K562 (cell line): Measurements from ENCODE around the gene DACT3. TPM values are rescaled to one million over a fixed set of nuclear protein-coding genes. Genes with fewer than 3 reads are reported as not detected.
"Not testable (repeated sequence)": the region's sequence is repeated elsewhere in the genome, so short reads cannot be mapped to it uniquely, and the experiment has no call there.

ENCODE experiments used
- ATAC-seq: fragments of 200-7000 bp; cut with Tn5 transposase; 3 replicates; pipeline ENCODE4 v1.9.1; 2020; ENCODE audit warnings: moderate library complexity
- BruUV-seq: library from RNA; stranded (reverse); fragments of 400-500 nt; replicated peaks from 2 replicates; lab custom pipeline; 2021; lab: Mats Ljungman, UMichigan
- CTCF ChIA-PET: fragments of 300-600 bp; formaldehyde crosslinking; extraction: SDS; loops from one replicate; lab custom pipeline; 2021; ENCODE audit warnings: low intra/inter-chr PET ratio; lab: Yijun Ruan, JAX
- POLR2A ChIA-PET: fragments of 300-600, 350-650 bp; sonication (Branson Sonifier 250); formaldehyde crosslinking; extraction: SDS; loops from one replicate; lab custom pipeline; 2021; ENCODE audit warnings: antibody characterized with exemption, inconsistent platforms; lab: Yijun Ruan, JAX
- DNase-seq, 4 experiments: peaks; one replicate each; pipeline versions ENCODE4 v3.0.0 to v3.0.0-alpha.2; 2011 to 2018; ENCODE audit warnings: low spot score in 3 of 4, mixed read lengths in 3 of 4; ENCODE audit errors: extremely low read depth in 1 of 4
- FAIRE-seq: peaks from 2 replicates; lab custom pipeline; 2011; peaks lifted over from hg19 to GRCh38; lab: Jason Lieb, UNC
- H2AFZ ChIP-seq: 2 replicates; pipeline ENCODE4 v1.6.0; 2011; ENCODE audit warnings: low read depth, low read length, control low read depth, inconsistent platforms
- H3K27ac ChIP-seq: fragments of 200-600 bp; 3 replicates; pipeline ENCODE4 v1.8.0; 2011; ENCODE audit warnings: low read depth, mild to moderate bottlenecking, control low read depth, inconsistent platforms, low read length, moderate library complexity, mixed read lengths; ENCODE audit errors: extremely low read depth
- H3K27me3 ChIP-seq, 2 experiments: fragments of 300-600 bp in 1 of 2; 2 replicates in 1 of 2; 3 replicates in 1 of 2; pipeline versions ENCODE4 v1.6.0 to v1.8.0; 2011; ENCODE audit warnings: inconsistent platforms in 2 of 2, low read length in 2 of 2, mild to moderate bottlenecking in 1 of 2, mixed read lengths in 1 of 2, moderate library complexity in 1 of 2; ENCODE audit not compliant: control insufficient read depth in 2 of 2, insufficient read depth in 2 of 2
- H3K36me3 ChIP-seq: fragments of 300-600 bp; 3 replicates; pipeline ENCODE4 v1.8.0; 2011; ENCODE audit warnings: mild to moderate bottlenecking, low read length, inconsistent platforms; ENCODE audit not compliant: control insufficient read depth, insufficient read depth
- H3K4me1 ChIP-seq, 2 experiments: fragments of 200-600 bp in 1 of 2; replicated peaks in 1 of 2; 2 replicates in 1 of 2; 3 replicates in 1 of 2; pipeline versions ENCODE4 v1.5.1 to v1.8.0; 2011; ENCODE audit warnings: inconsistent platforms in 2 of 2, low read length in 2 of 2, mild to moderate bottlenecking in 1 of 2, mixed read lengths in 1 of 2, moderate library complexity in 1 of 2; ENCODE audit not compliant: control insufficient read depth in 2 of 2, insufficient read depth in 2 of 2
- H3K4me2 ChIP-seq: 2 replicates; pipeline ENCODE4 v1.6.1; 2011; ENCODE audit warnings: low read length, control low read depth, inconsistent platforms, mixed read lengths; ENCODE audit not compliant: insufficient read depth
- H3K4me3 ChIP-seq: fragments of 200-600 bp; sonication (generic), shearing (Covaris generic); 2 replicates; pipeline ENCODE4 v1.5.1; 2016; ENCODE audit warnings: control low read depth, inconsistent platforms
- H3K79me2 ChIP-seq: fragments of 200-600 bp; 3 replicates; pipeline ENCODE4 v1.8.0; 2011; ENCODE audit warnings: low read length, inconsistent platforms; ENCODE audit not compliant: control insufficient read depth, insufficient read depth
- H3K9ac ChIP-seq, 2 experiments: 2 replicates each; pipeline versions ENCODE4 v1.6.0 to v1.6.1; 2011; ENCODE audit warnings: low read depth in 2 of 2, low read length in 2 of 2, control low read depth in 1 of 2, inconsistent platforms in 1 of 2, mild to moderate bottlenecking in 1 of 2, mixed read lengths in 1 of 2; ENCODE audit not compliant: insufficient read depth in 1 of 2
- H3K9me1 ChIP-seq: one replicate; pipeline ENCODE4 v1.6.0; 2011; ENCODE audit warnings: inconsistent platforms, mild to moderate bottlenecking, low read length, moderate library complexity; ENCODE audit not compliant: control insufficient read depth, insufficient read depth
- H3K9me3 ChIP-seq: replicated peaks from 2 replicates; pipeline ENCODE4 v1.5.1; 2011; ENCODE audit warnings: low read depth, low read length, inconsistent platforms; ENCODE audit not compliant: control insufficient read depth, insufficient read depth
- H4K20me1 ChIP-seq: replicated peaks from 2 replicates; pipeline ENCODE4 v1.6.1; 2011; ENCODE audit warnings: low read length, inconsistent platforms, mixed read lengths; ENCODE audit not compliant: control insufficient read depth, insufficient read depth
- ARID1B ChIP-seq: fragments of 450-650 bp; IDR thresholded peaks from 2 replicates; pipeline ENCODE4 v1.6.1; 2016; ENCODE audit warnings: antibody characterized with exemption, mild to moderate bottlenecking, inconsistent platforms
- BCOR ChIP-seq: fragments of 450-650 bp; IDR thresholded peaks from 2 replicates; pipeline ENCODE4 v1.6.1; 2016
- CBFA2T3 ChIP-seq: fragments of 450-650 bp; IDR thresholded peaks from 2 replicates; pipeline ENCODE4 v1.6.1; 2017
- CTBP1 ChIP-seq: fragments of 450-650 bp; IDR thresholded peaks from 2 replicates; pipeline ENCODE4 v1.6.1; 2016; ENCODE audit warnings: borderline replicate concordance
- ESRRA ChIP-seq: fragments of 450-650 bp; IDR thresholded peaks from 2 replicates; pipeline ENCODE4 v1.6.1; 2014; ENCODE audit warnings: low read depth, mild to moderate bottlenecking, moderate library complexity, borderline replicate concordance
- ETV5 ChIP-seq: sonication (generic); formaldehyde crosslinking; IDR thresholded peaks from 2 replicates; pipeline ENCODE4 v1.4.0; 2020; ENCODE audit warnings: low read depth, mild to moderate bottlenecking, missing genetic modification reagents
- GATA2 ChIP-seq: sonication (generic); formaldehyde crosslinking; IDR thresholded peaks from 2 replicates; pipeline ENCODE4 v1.4.0; 2020; ENCODE audit warnings: mild to moderate bottlenecking, missing genetic modification reagents
- HDAC1 ChIP-seq, 2 experiments: fragments of 450-650 bp; IDR thresholded peaks; 2 replicates each; pipeline ENCODE4 v1.6.1; 2016 to 2017; ENCODE audit warnings: inconsistent platforms in 1 of 2, mild to moderate bottlenecking in 1 of 2, moderate library complexity in 1 of 2
- HLTF ChIP-seq: fragments of 450-650 bp; IDR thresholded peaks from 2 replicates; pipeline ENCODE4 v1.6.1; 2016
- KAT8 ChIP-seq: fragments of 450-650 bp; IDR thresholded peaks from 2 replicates; pipeline ENCODE4 v1.6.1; 2016; ENCODE audit warnings: low read depth, mild to moderate bottlenecking
- MECOM ChIP-seq: fragments of 250-450 bp; sonication (Bioruptor Pico); IDR thresholded peaks from 2 replicates; pipeline ENCODE4 v1.8.0; 2022; ENCODE audit warnings: inconsistent platforms
- NR2C2 ChIP-seq, 2 experiments: fragments of 200-800 bp in 1 of 2; sonication (Bioruptor generic) in 1 of 2; sonication (generic) in 1 of 2; formaldehyde crosslinking in 1 of 2; IDR thresholded peaks; 2 replicates each; pipeline versions ENCODE4 v1.6.1 to v1.8.0; 2016 to 2022; ENCODE audit warnings: mild to moderate bottlenecking in 1 of 2, missing compliant biosample characterization in 1 of 2, missing genetic modification characterization in 1 of 2, missing genetic modification reagents in 1 of 2
- RAD51 ChIP-seq: fragments of 450-650 bp; IDR thresholded peaks from 2 replicates; pipeline ENCODE4 v1.7.1; 2016; ENCODE audit warnings: low read depth, mild to moderate bottlenecking, borderline replicate concordance
- TRIM24 ChIP-seq, 2 experiments: fragments of 450-650 bp; IDR thresholded peaks; 2 replicates each; pipeline ENCODE4 v1.6.1; 2016
- ZC3H8 ChIP-seq: fragments of 450-650 bp; IDR thresholded peaks from 2 replicates; pipeline ENCODE4 v1.6.1; 2017
- ZNF3 ChIP-seq: fragments of 250-450 bp; sonication (Bioruptor Pico); IDR thresholded peaks from 2 replicates; pipeline ENCODE4 v1.5.0; 2021; ENCODE audit warnings: mild to moderate bottlenecking, moderate library complexity
- WGBS: fragments of 100-300 bp; shearing (Covaris generic); methylation state at CpG from one replicate; pipeline ENCODE4 v1.1.6; 2016; ENCODE audit warnings: low coverage, mixed read lengths; ENCODE audit not compliant: insufficient coverage; ENCODE audit errors: missing lambda C conversion rate; 5-methylcytosine and 5-hydroxymethylcytosine counted together
- in situ Hi-C: fragments of 300-500 bp; cut with MboI; formaldehyde crosslinking; loops from 4 replicates; pipeline ENCODE4 v1.15.0; 2018; ENCODE audit warnings: inconsistent platforms, mixed read lengths
- intact Hi-C: fragments of 100-400 bp; cut with micrococcal nuclease; formaldehyde crosslinking; loops from 2 replicates; pipeline ENCODE4 v1.14.2; 2022
- polyA plus RNA-seq, 8 experiments: library from polyadenylated mRNA; depleted of rRNA in 4 of 8; stranded (reverse) in 5 of 8; unstranded in 3 of 8; fragments of >200 nt; fragmentation: Nextera tagmentation in 2 of 8; fragmentation: Illumina TruSeq in 1 of 8; extraction: Ambion mirVana in 2 of 8; extraction: Trizol in 1 of 8; gene quantifications; 2 replicates each; pipeline versions ENCODE4 v1.2.1 to v1.2.3, GENCODE V29; 2011 to 2014; ENCODE audit warnings: inconsistent platforms in 1 of 8, missing spikeins in 1 of 8
- total RNA-seq, 7 experiments: library from RNA; depleted of rRNA in 6 of 7; stranded (reverse); fragments of >200 nt in 6 of 7; fragmentation: Illumina TruSeq in 2 of 7; extraction: Trizol in 2 of 7; gene quantifications; 2 replicates each; pipeline versions ENCODE4 v1.2.1 to v1.2.3, GENCODE V29; 2011 to 2021; ENCODE audit warnings: low replicate concordance in 1 of 7
- TF ChIP-seq, protein P1 (sequence below): fragments of 450-650 bp; IDR thresholded peaks from 2 replicates; pipeline ENCODE4 v1.6.1; 2016; ENCODE audit warnings: antibody characterized with exemption
- TF ChIP-seq, protein P2 (sequence below): fragments of 450-650 bp; formaldehyde crosslinking; IDR thresholded peaks from 2 replicates; pipeline ENCODE4 v1.4.0; 2020; ENCODE audit warnings: mild to moderate bottlenecking, mixed read lengths
- TF ChIP-seq, protein P3 (sequence below): sonication (generic); formaldehyde crosslinking; IDR thresholded peaks from 2 replicates; pipeline ENCODE4 v1.4.0; 2020; ENCODE audit warnings: mild to moderate bottlenecking, missing genetic modification reagents

DACT3 gene
- total and polyA plus RNA-seq, 9 of the 15 experiments (the other 6 are each of a cell fraction or from before 2014, with no cell fraction given): 0.67 to 6.5 (median 3.5) TPM

DNA sequence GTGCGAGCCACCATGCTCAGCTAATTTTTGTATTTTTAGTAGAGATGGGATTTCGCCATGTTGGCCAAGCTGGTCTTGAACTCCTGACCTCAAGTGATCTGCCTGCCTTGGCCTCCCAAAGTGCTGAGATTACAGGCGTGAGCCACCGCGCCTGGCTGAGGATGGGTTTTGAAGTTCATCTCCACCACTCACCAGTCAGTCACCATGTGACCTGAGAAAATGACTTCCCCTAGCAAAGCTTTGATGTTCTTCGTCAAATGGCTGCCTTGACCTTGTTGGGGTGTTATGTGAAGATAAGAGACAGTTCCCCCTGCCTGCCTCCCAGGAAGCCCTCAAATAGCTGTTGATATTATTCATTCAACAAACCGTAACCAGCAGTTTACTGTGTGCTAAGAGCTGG is 32.0 kb downstream of the DACT3 start:
- H3K79me2 ChIP-seq; H4K20me1 ChIP-seq; H3K9me1 ChIP-seq; H3K9me3 ChIP-seq; CTCF ChIA-PET; intact Hi-C loops; H3K27me3 ChIP-seq; in situ Hi-C loops; H3K36me3 ChIP-seq; BruUV-seq; H3K4me3 ChIP-seq; TF ChIP-seq NR2C2 (CRISPR knock-in tag; IDR thresholded peaks at IDR 0.05): not testable (repeated sequence)
- Histone ChIP-seq H2AFZ (peak overlapping the region; percentile 86), H3K4me2 (peak overlapping the region; percentile 43), H3K27ac (peak overlapping the region; percentile 64), H3K9ac (peak overlapping the region in 1 of 2 experiments; percentile 14; a peak in 1 of 4 replicates), H3K4me1 (peaks cover 52 to 73% of the 10 kb centered on the region in 2 experiments)
- POLR2A ChIA-PET: interaction anchor here (0.6 kb wide), 3 partner anchors 27 to 85 kb away, joined by 3 read pairs; no protein-coding TSS in a partner anchor
- peak; percentile 39 for ATAC-seq
- DNase-seq: peak in 3 of 4 experiments; percentile 40 to 89 (median 77)
- FAIRE-seq: peak; percentile 94
- 31% methylated on average over 7 of the region's 7 CpGs for whole genome bisulfite sequencing
- TF ChIP-seq RAD51 (peak; percentile 69; the same call in 1 of the 2 replicates), NR2C2 (tag; IDR thresholded peaks at IDR 0.05) (0 out of 2 replicates have a peak, but pooled peaks have one; percentile 13), HLTF (0 out of 2 replicates have a peak, but pooled peaks have one; percentile 46), KAT8 (peak; percentile 82), TRIM24 (IDR thresholded peaks at IDR 0.05) (peak in 1 of 2 experiments; percentile 51; a peak in 2 of 4 replicates), ETV5 (0 out of 2 replicates have a peak, but pooled peaks have one; percentile 17), BCOR (peak; percentile 53; the same call in 1 of the 2 replicates), CTBP1 (peak; percentile 39; the same call in 1 of the 2 replicates), MECOM (CRISPR knock-in tag) (0 out of 2 replicates have a peak, but pooled peaks have one; percentile 46), GATA2 (CRISPR knock-in tag) (peak; percentile 38; the same call in 1 of the 2 replicates), ZC3H8 (0 out of 2 replicates have a peak, but pooled peaks have one; percentile 4), HDAC1 (IDR thresholded peaks at IDR 0.05) (peak in 1 of 2 experiments; percentile 50; a peak in 2 of 4 replicates), ZNF3 (CRISPR knock-in tag) (0 out of 2 replicates have a peak, but pooled peaks have one; percentile 71), ESRRA (peak; percentile 80), ARID1B (peak; percentile 68), CBFA2T3 (peak; percentile 83)
- TF ChIP-seq, protein P1, sequence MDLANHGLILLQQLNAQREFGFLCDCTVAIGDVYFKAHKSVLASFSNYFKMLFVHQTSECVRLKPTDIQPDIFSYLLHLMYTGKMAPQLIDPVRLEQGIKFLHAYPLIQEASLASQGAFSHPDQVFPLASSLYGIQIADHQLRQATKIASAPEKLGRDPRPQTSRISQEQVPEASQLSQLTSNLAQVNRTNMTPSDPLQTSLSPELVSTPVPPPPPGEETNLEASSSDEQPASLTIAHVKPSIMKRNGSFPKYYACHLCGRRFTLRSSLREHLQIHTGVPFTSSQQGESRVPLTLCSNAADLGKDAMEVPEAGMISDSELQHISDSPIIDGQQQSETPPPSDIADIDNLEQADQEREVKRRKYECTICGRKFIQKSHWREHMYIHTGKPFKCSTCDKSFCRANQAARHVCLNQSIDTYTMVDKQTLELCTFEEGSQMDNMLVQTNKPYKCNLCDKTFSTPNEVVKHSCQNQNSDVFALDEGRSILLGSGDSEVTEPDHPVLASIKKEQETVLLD: peak; percentile 25; the same call in 1 of the 2 replicates
- TF ChIP-seq, protein P2, sequence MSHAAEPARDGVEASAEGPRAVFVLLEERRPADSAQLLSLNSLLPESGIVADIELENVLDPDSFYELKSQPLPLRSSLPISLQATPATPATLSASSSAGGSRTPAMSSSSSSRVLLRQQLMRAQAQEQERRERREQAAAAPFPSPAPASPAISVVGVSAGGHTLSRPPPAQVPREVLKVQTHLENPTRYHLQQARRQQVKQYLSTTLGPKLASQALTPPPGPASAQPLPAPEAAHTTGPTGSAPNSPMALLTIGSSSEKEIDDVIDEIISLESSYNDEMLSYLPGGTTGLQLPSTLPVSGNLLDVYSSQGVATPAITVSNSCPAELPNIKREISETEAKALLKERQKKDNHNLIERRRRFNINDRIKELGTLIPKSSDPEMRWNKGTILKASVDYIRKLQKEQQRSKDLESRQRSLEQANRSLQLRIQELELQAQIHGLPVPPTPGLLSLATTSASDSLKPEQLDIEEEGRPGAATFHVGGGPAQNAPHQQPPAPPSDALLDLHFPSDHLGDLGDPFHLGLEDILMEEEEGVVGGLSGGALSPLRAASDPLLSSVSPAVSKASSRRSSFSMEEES (CRISPR knock-in tag): peak; percentile 19; the same call in 1 of the 2 replicates
- TF ChIP-seq, protein P3, sequence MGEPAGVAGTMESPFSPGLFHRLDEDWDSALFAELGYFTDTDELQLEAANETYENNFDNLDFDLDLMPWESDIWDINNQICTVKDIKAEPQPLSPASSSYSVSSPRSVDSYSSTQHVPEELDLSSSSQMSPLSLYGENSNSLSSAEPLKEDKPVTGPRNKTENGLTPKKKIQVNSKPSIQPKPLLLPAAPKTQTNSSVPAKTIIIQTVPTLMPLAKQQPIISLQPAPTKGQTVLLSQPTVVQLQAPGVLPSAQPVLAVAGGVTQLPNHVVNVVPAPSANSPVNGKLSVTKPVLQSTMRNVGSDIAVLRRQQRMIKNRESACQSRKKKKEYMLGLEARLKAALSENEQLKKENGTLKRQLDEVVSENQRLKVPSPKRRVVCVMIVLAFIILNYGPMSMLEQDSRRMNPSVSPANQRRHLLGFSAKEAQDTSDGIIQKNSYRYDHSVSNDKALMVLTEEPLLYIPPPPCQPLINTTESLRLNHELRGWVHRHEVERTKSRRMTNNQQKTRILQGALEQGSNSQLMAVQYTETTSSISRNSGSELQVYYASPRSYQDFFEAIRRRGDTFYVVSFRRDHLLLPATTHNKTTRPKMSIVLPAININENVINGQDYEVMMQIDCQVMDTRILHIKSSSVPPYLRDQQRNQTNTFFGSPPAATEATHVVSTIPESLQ (CRISPR knock-in tag): 0 out of 2 replicates have a peak, but pooled peaks have one; percentile 3
